NCI-H345 treated with DMSO at 0.1 percent for 48 hours (cell line): Measurements from ENCODE around the gene PPP1R1B.

Experiments used
- DNase-seq: peaks from one replicate; lab custom pipeline; 2025; ENCODE audit not compliant: unreplicated experiment; lab: John Stamatoyannopoulos, UW

PPP1R1B gene

GRCh38 chr17:39600288-39600996, 26.3 kb upstream of the PPP1R1B start:
- no peak for DNase-seq

GRCh38 chr17:39600997-39601597, 25.7 kb upstream of the PPP1R1B start:
- DNase-seq = no peak

DNA sequence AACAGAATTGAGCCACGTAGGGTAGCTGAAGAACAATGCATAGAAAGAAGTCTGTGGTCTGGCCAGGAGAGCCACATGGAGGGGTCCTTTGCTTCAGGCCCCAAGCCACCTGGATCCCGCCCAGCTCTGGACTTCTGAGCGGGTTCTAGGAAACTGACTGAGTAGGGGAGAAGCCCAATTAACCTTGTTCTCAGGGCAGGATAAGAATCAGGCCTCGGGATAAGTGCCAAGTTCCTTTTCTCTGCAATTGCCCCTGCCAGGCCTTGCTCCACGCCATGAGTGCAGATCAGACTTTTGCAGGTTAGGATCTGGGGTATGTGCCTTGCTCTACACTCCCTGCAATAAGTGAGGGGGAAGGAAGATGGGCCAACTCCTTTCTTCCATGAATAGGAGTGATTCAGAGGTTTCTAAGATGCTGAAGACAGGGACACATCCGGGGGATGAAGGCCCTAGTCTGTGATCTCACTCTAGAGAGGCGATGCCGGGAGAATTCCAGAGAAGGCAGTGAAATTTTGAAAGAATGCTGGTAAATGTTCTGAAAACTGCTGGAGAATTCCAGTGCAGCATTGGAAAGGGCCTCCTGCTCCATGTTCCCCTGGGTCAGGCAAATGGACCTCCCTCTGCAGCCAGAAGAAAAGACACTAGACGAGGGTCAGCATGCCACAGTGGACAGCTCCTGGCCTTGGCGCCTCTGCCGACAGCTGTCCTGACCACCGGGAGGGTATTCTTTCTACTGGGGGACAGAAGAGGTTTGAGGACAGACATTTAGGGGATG, 24.8 kb upstream of the PPP1R1B start:
- no peak for DNase-seq

DNA sequence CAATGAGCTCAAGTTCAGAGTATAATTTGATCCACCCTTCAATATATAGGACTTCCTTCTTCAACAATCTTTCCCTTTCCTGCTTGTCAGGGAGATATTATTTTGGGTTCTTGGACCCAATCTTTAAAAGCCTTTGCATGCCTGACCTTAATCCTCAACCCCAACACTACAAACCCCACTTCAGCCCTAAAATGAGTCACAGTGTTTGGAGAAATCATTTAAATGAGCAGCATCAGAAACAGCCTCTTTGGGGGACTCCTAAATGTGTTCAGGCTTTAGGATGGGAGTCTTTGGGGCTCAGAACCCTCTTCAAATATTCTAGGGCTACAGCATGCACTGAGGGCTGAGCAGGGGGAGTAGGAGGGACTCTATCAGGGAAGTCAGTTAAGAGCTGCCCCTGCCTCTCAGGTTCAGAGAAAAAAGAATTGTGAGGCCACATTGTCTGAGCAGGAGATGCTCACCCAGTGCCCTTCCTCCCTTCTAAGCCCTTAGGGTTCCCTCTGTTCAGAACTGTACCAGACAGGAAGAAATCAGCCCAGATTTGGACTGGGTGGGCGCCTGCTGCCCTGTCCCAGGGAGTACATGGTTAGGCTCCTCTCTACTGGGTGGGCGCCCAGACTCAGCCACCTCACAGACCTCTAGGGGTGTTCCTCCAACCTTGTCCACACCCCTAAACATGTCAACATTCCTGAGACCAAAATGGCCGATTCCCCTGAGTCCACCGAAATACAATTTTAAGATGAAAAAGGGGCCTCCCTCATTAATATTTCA, 24.0 kb upstream of the PPP1R1B start:
- no peak for DNase-seq

GRCh38 chr17:39603304-39604016, 23.3 kb upstream of the PPP1R1B start:
- DNase-seq = no peak

DNA sequence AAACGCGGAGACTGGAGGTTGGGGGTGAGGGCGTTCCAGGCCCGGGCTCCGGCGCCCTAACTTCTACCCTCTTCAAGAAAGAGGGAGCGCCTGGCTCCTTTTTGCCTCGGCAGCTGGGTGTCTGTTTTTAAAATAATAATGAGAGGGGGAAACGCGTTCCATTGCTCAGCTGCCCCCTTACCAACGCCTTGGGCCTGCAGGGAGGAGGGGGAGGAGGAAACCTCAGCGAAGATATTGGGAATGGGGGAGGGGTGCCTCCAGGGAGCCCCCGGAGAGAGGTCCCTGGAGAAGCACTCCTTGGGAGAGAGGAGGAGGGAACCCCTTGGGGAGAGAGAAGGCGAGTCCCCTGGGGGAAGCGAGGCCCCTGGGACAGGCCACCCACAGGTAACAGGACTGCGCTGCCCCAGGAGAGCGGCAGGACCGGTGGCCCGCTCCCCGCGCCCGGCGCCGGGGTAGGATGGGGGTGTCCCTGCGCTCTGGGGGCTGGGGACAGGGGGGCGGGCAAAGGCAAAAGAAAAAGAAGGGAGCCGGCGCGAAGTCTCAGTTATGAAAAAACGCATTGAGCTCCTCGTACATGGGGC, 21.8 kb upstream of the PPP1R1B start:
- DNase-seq = no peak

DNA sequence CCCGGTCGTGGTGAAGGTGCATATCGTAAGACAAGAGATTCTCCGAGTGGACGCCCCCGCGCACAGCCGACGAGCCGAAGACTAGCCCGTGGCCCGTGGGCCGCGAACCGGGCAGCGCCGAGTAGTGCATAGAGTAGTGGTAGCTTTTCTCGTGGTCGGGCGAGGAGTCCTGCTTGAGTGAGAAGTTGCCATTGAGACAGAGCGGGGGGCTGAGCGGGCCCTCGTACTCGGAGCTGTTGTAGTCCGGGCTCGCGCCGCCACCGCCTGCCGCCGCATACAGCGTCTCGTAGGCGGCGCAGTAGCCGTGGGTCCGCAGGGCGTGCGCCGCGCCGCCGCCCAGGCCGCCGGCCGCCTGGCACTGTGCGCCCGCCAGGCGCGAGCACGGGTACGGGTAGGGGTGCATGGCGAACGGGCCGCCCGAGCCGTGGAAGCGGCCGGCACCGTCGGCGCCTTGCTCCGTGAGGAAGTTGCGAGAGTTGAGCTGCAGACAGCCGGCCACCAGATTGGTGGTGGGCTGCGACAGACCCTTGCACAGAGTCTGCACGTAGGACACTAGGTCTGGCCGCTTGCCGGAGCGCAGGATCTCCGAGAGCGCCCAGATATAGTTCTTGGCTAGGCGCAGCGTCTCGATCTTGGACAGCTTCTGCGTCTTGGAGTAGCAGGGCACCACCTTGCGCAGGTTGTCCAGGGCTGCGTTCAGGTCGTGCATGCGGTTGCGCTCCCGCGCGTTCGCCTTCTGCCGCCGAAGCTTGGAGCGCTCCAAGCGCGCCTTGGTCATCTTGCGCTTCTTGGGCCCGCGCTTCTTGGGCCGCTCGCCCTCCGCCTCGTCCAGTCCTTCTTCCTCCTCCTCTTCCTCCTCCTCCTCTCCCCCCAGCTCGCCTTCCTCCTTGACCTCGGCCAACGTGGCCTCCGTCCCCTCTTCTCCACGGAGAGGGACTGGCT, 21.0 kb upstream of the PPP1R1B start:
- DNase-seq = no peak

DNA sequence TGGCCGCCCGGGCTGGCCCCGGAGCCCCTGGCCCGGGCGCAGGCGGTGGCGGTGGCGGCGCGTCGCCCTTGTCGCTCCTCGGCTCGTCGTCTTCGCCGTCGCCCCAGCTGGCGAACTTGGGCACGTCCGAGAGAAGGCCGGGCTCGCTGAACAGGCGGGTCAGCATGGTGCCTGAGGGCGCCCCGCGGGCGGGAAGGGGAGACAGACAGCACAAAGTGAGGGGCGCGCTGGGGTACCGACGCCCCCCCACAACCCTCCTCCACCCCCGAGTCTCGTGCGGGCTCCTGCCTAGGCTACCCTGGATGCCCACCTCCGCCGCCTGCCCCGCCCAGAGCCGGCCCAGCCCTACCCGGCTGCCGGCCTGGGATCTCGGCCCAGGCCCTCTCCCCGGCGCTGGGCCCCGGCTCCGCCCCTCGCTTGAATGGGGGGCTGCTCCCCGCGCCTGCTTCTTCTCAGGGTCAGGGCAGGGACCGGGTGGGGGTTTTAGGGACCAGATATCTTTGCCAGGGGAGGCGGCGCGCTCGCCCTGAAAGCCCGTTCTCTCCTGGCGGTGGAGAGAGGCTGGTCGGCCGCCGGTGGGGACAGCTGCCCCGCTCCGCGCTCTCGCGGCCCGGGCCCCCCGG, 20.2 kb upstream of the PPP1R1B start:
- no peak for DNase-seq

GRCh38 chr17:39607057-39607850, 19.5 kb upstream of the PPP1R1B start:
- no peak for DNase-seq

- no peak for DNase-seq
Measured at GRCh38 chr17:39607851-39608130, 19.0 kb upstream of the PPP1R1B start, which contains the start of gene NEUROD2. NEUROD2 (minus strand) TSS chr17:39607920; CDS start chr17:39606599, 1,321 bp downstream.

DNA sequence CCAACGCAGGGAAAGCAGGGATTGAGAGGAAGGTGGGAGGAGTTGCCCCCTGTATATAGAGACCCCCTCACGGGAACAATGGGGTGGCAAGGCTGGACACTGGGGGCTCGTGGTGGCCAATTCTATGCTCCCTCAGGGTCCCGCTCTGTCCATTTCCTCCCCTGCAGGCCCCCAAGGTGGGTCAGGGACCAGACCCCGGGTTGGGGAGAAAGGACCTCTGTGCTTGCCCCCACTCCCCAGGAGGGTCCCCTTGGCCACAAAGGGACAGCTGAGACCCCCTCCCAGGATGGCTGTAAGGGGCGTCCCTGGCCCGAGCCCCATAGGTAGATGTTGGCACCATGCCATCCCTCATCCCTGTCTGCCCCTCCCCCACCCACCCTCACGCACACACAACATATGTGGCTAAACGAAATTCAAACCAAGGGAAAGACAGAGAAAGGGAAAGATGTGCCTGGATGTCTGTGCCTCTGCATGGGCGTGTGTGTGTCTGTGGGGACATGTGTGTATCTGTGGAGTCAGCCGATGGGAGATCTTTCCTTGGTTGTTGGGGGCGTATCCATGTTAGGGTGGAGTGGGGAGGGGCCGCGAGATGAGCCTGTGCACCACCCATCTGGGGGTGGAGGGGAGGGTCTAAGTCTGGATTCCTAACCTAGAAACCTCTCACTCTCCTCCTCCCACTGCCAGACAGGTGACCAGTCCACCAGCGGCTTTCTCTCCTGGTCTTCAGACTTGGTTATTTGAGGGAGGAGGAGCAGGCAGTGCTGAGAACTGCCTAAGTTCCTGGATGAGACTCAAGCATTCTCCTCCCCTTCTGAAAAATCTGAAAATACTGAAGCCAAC, 18.4 kb upstream of the PPP1R1B start:
- DNase-seq = no peak

- DNase-seq = no peak
Measured at GRCh38 chr17:39609416-39610025, 17.2 kb upstream of the PPP1R1B start.

GRCh38 chr17:39611401-39612112, 15.2 kb upstream of the PPP1R1B start:
- no peak for DNase-seq

DNA sequence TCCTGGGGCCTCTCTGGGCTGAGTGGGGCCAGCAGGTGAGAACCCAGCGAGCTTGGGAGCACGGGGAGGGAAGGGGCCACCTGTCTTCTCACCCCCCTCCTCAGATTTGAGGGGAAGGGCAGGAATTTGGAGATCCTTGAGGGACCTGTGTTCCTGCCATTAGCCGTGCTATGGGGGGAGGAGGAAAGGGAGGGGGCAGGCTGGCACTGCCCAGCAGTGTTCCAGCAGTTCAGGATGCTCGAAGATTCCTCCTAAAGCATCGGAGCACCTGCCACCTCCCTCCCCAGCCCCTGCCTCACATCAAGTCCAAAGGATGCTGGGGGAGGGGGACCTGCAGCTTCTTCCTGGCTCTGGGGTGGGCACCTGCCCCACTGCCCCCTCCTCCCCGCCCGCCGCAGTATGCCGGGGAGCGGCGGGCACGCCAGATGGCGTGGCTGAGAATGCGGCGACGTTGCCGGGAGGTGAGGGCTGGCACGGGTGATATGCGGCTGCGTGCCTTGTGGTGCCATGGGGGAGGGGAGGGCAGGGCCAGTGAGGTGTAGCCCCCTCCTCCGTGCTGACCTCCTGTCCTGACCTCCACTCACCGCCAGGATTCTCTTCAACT, 14.4 kb upstream of the PPP1R1B start:
- no peak for DNase-seq

DNA sequence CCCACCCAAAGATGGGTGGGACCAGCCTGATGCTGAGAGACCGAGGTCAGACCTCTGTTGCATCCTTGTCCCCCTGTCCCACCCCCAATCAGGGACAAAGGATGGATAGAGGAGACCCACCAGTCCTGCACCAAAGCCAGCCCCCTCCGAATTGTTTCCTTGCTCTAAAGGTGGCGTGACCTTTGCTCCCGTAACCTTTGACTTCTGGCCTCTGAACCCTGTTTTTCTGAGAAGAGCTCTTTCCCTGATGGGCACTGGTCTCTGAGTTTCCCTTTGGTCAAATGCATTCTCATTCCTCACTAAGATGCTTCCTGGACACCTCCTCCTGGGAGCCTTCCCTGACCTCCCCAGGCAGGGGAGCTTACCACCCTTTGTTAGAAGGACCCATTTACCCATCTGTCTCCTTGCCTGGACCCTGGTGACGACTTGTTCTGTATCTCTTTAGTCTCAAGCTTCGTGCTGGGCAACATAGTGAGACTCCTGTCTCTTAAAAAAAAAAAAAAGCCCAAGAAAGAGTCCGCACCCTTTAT, 13.8 kb upstream of the PPP1R1B start:
- no peak for DNase-seq
